ENCODE results near the gene NEK11. TPM values are rescaled to one million over a fixed set of nuclear protein-coding genes. Genes with fewer than 3 reads are reported as not detected.

NEK11 gene
- total RNA-seq, 2 experiments from 2014 or later = 1.6 to 4.2 TPM

DNA sequence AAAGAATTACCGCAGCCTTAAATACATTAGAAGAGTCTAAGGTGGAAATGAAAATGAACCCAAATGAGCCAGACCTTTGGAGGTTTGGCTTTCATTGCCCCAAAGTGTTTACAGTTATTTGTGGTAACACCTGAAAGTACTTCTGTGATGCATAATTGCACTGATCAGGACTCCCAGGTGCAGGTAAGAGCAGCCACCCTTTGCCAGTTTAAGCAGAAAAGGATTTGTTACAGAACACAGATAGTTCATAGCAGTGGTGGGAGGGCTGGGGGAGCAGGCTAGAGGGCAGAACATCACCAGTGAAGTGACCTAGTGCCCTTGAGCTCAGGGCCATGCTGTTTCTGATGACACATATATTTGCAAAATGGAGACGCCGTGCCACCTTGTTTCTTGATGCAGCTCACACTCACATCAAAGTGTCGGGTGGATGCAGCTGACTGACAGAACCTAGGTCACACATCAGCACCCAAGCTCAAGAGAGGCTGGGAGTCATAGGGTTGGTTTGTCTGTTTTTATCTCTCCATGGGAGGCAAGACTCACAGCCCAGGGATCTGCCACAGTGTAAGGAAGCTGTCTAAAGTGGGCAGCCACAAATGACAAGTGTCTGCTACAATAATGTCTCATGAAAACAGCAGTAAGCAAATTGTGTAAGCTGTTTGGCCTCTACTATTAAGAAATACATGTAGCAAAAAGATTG, 49.1 kb downstream of the NEK11 start:
- intact Hi-C loops (cut with DNase I, micrococcal nuclease) = no loop called here
- no peak for TF ChIP-seq CTCF (IDR thresholded peaks at IDR 0.05)
- H3K27me3 ChIP-seq (ENCODE audit: control insufficient read depth in 1 of 2, insufficient read depth in 2 of 2, low read length in 2 of 2) = no peaks in the 10 kb centered on the region
- no peaks in the 10 kb centered on the region for H3K36me3 ChIP-seq (ENCODE audit: insufficient read depth, low read length)
- CTCF ChIA-PET = no interaction called here
- H3K9me3 Mint-ChIP-seq = no peaks in the 10 kb centered on the region
- no peak overlapping the region for H3K4me3 Mint-ChIP-seq
- no peaks in the 10 kb centered on the region for H3K9me3 ChIP-seq (ENCODE audit: control insufficient read depth in 1 of 2, insufficient read depth in 1 of 2, low read length in 2 of 2)
- peaks cover 2% of the 10 kb centered on the region for H3K4me1 ChIP-seq (ENCODE audit: insufficient read depth, low read length)
- no peak overlapping the region for H3K27ac Mint-ChIP-seq
- H3K27ac ChIP-seq (ENCODE audit: low read depth in 1 of 2, low read length in 2 of 2) = no peak overlapping the region
- DNase-seq (no peak), ATAC-seq (ENCODE audit: poor library complexity) (no peak)
- no peaks in the 10 kb centered on the region for H3K27me3 Mint-ChIP-seq
- H3K4me3 ChIP-seq (ENCODE audit: low read length) = no peak overlapping the region
- POLR2A ChIA-PET = no interaction called here
- H3K36me3 Mint-ChIP-seq (ENCODE audit: low read depth) = no peaks in the 10 kb centered on the region
- no peaks in the 10 kb centered on the region for H3K4me1 Mint-ChIP-seq (ENCODE audit: low read depth)

- POLR2A ChIA-PET = no interaction called here
- Mint-ChIP-seq H3K4me3 (no peak overlapping the region), H3K27ac (no peak overlapping the region), H3K36me3 (ENCODE audit: low read depth) (no peaks in the 10 kb centered on the region), H3K9me3 (no peaks in the 10 kb centered on the region), H3K27me3 (no peaks in the 10 kb centered on the region), H3K4me1 (ENCODE audit: low read depth) (no peaks in the 10 kb centered on the region)
- H3K4me3 ChIP-seq (ENCODE audit: low read length) = no peak overlapping the region
- no peaks in the 10 kb centered on the region for H3K9me3 ChIP-seq (ENCODE audit: control insufficient read depth in 1 of 2, insufficient read depth in 1 of 2, low read length in 2 of 2)
- no peak for ATAC-seq (ENCODE audit: poor library complexity)
- H3K4me1 ChIP-seq (ENCODE audit: insufficient read depth, low read length) = no peaks in the 10 kb centered on the region
- CTCF ChIA-PET = interaction anchor here (1.2 kb wide), 1 partner anchor 12 kb away, joined by 3 read pairs; no protein-coding TSS in a partner anchor
- H3K27ac ChIP-seq (ENCODE audit: low read depth in 1 of 2, low read length in 2 of 2) = no peak overlapping the region
- TF ChIP-seq CTCF (IDR thresholded peaks at IDR 0.05) = no peak
- no peak for DNase-seq
- no peaks in the 10 kb centered on the region for H3K36me3 ChIP-seq (ENCODE audit: insufficient read depth, low read length)
- no peaks in the 10 kb centered on the region for H3K27me3 ChIP-seq (ENCODE audit: control insufficient read depth in 1 of 2, insufficient read depth in 2 of 2, low read length in 2 of 2)
- intact Hi-C loops (cut with DNase I, micrococcal nuclease) = no loop called here
Observed at GRCh38 chr3:131077904-131078303, 51.2 kb downstream of the NEK11 start.

DNA sequence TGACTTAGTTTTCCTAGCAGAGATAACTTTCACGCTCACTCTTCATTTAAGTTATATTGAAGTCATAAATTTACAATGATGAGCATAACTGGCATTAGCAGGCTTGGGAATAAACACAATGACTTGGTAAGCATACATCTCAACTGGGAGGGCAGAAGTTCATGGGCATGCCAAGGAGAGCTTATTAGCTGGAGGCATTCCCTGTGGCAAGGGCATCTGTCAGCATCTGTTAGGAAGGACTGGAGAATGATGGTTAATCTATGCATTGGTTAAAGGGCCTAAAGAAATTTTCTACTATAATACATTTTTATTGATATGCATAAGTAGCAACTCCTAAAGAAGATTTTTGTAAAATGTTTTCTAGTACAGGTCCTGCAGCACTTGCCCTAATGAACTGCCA, 52.4 kb downstream of the NEK11 start:
- Mint-ChIP-seq H3K27ac (no peak overlapping the region), H3K27me3 (no peaks in the 10 kb centered on the region), H3K4me1 (ENCODE audit: low read depth) (no peaks in the 10 kb centered on the region), H3K9me3 (no peaks in the 10 kb centered on the region), H3K4me3 (no peak overlapping the region), H3K36me3 (ENCODE audit: low read depth) (no peaks in the 10 kb centered on the region)
- CTCF ChIA-PET = interaction anchor here (0.7 kb wide), 1 partner anchor 223 kb away, joined by 3 read pairs; no protein-coding TSS in a partner anchor
- no peaks in the 10 kb centered on the region for H3K36me3 ChIP-seq (ENCODE audit: insufficient read depth, low read length)
- H3K4me1 ChIP-seq (ENCODE audit: insufficient read depth, low read length) = no peaks in the 10 kb centered on the region
- H3K4me3 ChIP-seq (ENCODE audit: low read length) = no peak overlapping the region
- no peak for DNase-seq
- H3K27ac ChIP-seq (ENCODE audit: low read depth in 1 of 2, low read length in 2 of 2) = no peak overlapping the region
- H3K9me3 ChIP-seq (ENCODE audit: control insufficient read depth in 1 of 2, insufficient read depth in 1 of 2, low read length in 2 of 2) = no peaks in the 10 kb centered on the region
- no peak for ATAC-seq (ENCODE audit: poor library complexity)
- POLR2A ChIA-PET = no interaction called here
- no peak for TF ChIP-seq CTCF (IDR thresholded peaks at IDR 0.05)
- intact Hi-C loops (cut with DNase I, micrococcal nuclease) = no loop called here
- H3K27me3 ChIP-seq (ENCODE audit: control insufficient read depth in 1 of 2, insufficient read depth in 2 of 2, low read length in 2 of 2) = no peaks in the 10 kb centered on the region

Measured in CD4-positive, alpha-beta T cell (primary cell).